SK-N-SH treated with all-trans-retinoic acid at 6 μM for 48 hours (cell line): Measurements from ENCODE around the gene CCDC158.

Experiments
- ATAC-seq: fragments of 200-7000 bp; cut with Tn5 transposase; 3 replicates; pipeline ENCODE4 v1.9.1; 2020; ENCODE audit warnings: mild to moderate bottlenecking, moderate library complexity
- ARNTL ChIP-seq: fragments of 450-650 bp; formaldehyde crosslinking; IDR thresholded peaks from 2 replicates; pipeline ENCODE4 v1.5.0; 2020; ENCODE audit warnings: low read depth, mild to moderate bottlenecking, moderate library complexity, borderline replicate concordance
- BACH2 ChIP-seq: fragments of 250-450 bp; sonication (Bioruptor Pico); IDR thresholded peaks from 2 replicates; pipeline ENCODE4 v1.9.0; 2021; ENCODE audit warnings: mild to moderate bottlenecking, borderline replicate concordance
- CSDC2 ChIP-seq: fragments of 250-450 bp; sonication (Bioruptor Pico); IDR thresholded peaks from 2 replicates; pipeline ENCODE4 v1.5.0; 2020; ENCODE audit warnings: mild to moderate bottlenecking, moderate library complexity
- CSRNP3 ChIP-seq: fragments of 250-450 bp; sonication (Bioruptor Pico); IDR thresholded peaks from 2 replicates; pipeline ENCODE4 v1.5.1; 2021; ENCODE audit warnings: mild to moderate bottlenecking, moderate library complexity
- ESRRG ChIP-seq: fragments of 250-450 bp; sonication (Bioruptor Pico); IDR thresholded peaks from 2 replicates; pipeline ENCODE4 v1.6.1; 2021; ENCODE audit warnings: mild to moderate bottlenecking
- GLIS3 ChIP-seq: fragments of 250-450 bp; sonication (Bioruptor Pico); IDR thresholded peaks from 2 replicates; pipeline ENCODE4 v1.5.0; 2020; ENCODE audit warnings: mild to moderate bottlenecking, moderate library complexity
- ISL1 ChIP-seq: fragments of 250-450 bp; sonication (Bioruptor Pico); IDR thresholded peaks from 2 replicates; pipeline ENCODE4 v2.1.2; 2022; ENCODE audit warnings: mild to moderate bottlenecking, moderate library complexity
- OSR1 ChIP-seq: fragments of 250-450 bp; sonication (Bioruptor Pico); IDR thresholded peaks from 2 replicates; pipeline ENCODE4 v1.8.0; 2022; ENCODE audit warnings: moderate library complexity, mild to moderate bottlenecking, inconsistent platforms
- POU6F1 ChIP-seq: fragments of 250-450 bp; sonication (Bioruptor Pico); IDR thresholded peaks from 2 replicates; pipeline ENCODE4 v1.8.0; 2021; ENCODE audit warnings: low read depth, mild to moderate bottlenecking, moderate library complexity, borderline replicate concordance
- PPARA ChIP-seq: fragments of 250-450 bp; sonication (Bioruptor Pico); IDR thresholded peaks from 2 replicates; pipeline ENCODE4 v1.5.0; 2020; ENCODE audit warnings: mild to moderate bottlenecking, borderline replicate concordance
- RARB ChIP-seq: fragments of 250-450 bp; sonication (Bioruptor Pico); IDR thresholded peaks from 2 replicates; pipeline ENCODE4 v1.8.0; 2021; ENCODE audit warnings: mild to moderate bottlenecking, moderate library complexity
- SNAI2 ChIP-seq: fragments of 250-450 bp; sonication (Bioruptor Pico); IDR thresholded peaks from 2 replicates; pipeline ENCODE4 v1.5.0; 2020; ENCODE audit warnings: mild to moderate bottlenecking, moderate library complexity
- TCF4 ChIP-seq: fragments of 250-450 bp; sonication (Bioruptor Pico); IDR thresholded peaks from 2 replicates; pipeline ENCODE4 v1.8.0; 2021; ENCODE audit warnings: mild to moderate bottlenecking, moderate library complexity, borderline replicate concordance
- TSHZ2 ChIP-seq: fragments of 250-450 bp; sonication (Bioruptor Pico); IDR thresholded peaks from 2 replicates; pipeline ENCODE4 v1.5.0; 2020; ENCODE audit warnings: mild to moderate bottlenecking, moderate library complexity
- ZC3H10 ChIP-seq: fragments of 250-450 bp; sonication (Bioruptor Pico); IDR thresholded peaks from 2 replicates; pipeline ENCODE4 v1.5.1; 2021; ENCODE audit warnings: mild to moderate bottlenecking, moderate library complexity
- ZFP3 ChIP-seq: fragments of 250-450 bp; sonication (Bioruptor Pico); IDR thresholded peaks from 2 replicates; pipeline ENCODE4 v1.5.0; 2020; ENCODE audit warnings: mild to moderate bottlenecking, moderate library complexity
- ZFP30 ChIP-seq: fragments of 450-650 bp; formaldehyde crosslinking; IDR thresholded peaks from 2 replicates; pipeline ENCODE4 v1.5.0; 2022; ENCODE audit warnings: mild to moderate bottlenecking, moderate library complexity
- ZNF565 ChIP-seq: fragments of 450-650 bp; formaldehyde crosslinking; conservative IDR thresholded peaks from 2 replicates; pipeline ENCODE4 v1.5.0; 2020; ENCODE audit warnings: low read depth, mild to moderate bottlenecking, moderate library complexity
- ZNF70 ChIP-seq: fragments of 450-650 bp; formaldehyde crosslinking; IDR thresholded peaks from 2 replicates; pipeline ENCODE4 v1.5.0; 2020; ENCODE audit warnings: mild to moderate bottlenecking, moderate library complexity
- ZNF8 ChIP-seq: fragments of 450-650 bp; formaldehyde crosslinking; IDR thresholded peaks from 2 replicates; pipeline ENCODE4 v1.5.0; 2020; ENCODE audit warnings: mild to moderate bottlenecking, moderate library complexity
- TF ChIP-seq, protein P1 (sequence below): fragments of 250-450 bp; sonication (Bioruptor Pico); IDR thresholded peaks from 2 replicates; pipeline ENCODE4 v1.5.1; 2020; ENCODE audit warnings: low read depth, mild to moderate bottlenecking, moderate library complexity

The CCDC158 gene

DNA sequence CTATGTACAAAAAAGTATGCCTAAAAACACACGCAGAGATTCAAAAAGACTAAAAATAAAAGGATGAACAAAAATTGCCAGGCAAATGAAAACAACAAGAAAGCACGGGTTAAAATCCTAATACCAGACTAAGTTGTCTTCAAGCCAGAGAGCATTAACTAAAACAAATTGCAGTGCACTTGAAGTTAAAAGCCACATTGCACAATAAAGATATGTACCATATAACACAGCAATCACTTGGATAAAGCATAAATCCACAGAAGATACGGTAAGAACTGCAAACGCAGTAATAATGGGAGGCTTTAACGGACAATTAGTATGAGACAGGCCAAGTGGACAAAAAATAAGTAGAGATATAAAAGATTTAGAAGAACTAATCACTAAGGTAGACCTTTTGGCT is 14.9 kb downstream of the CCDC158 start (continued):
- TF ChIP-seq TSHZ2: no peak

DNA sequence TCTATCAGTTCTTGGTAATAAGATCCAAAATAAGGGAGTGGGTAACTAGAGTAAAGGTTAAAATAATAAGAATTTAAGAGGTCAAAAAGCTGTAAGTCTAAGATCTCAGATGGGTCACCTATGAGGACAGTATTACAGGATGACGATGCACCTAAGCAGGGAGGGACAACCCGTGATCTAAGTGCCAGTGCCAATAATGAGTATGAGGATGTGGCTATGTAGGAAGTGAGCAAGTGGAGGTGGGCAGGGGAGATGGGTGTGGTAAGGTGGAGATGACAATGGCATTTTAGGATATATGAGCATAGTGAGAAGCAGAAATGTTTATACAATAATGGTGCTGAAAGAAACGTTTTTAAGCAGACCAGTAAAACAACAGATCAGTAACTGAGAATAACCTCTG is 19.3 kb downstream of the CCDC158 start:
- no peak for ATAC-seq
- no peak for TF ChIP-seq ZC3H10 (CRISPR knock-in tag)
- no peak for TF ChIP-seq ZNF8 (CRISPR knock-in tag)
- TF ChIP-seq ZNF565 (CRISPR knock-in tag): no peak
- TF ChIP-seq TSHZ2: no peak
- no peak for TF ChIP-seq SNAI2 (CRISPR knock-in tag)
- TF ChIP-seq CSDC2 (CRISPR knock-in tag): no peak
- TF ChIP-seq PPARA (CRISPR knock-in tag): no peak
- TF ChIP-seq GLIS3: no peak
- TF ChIP-seq, protein P1, sequence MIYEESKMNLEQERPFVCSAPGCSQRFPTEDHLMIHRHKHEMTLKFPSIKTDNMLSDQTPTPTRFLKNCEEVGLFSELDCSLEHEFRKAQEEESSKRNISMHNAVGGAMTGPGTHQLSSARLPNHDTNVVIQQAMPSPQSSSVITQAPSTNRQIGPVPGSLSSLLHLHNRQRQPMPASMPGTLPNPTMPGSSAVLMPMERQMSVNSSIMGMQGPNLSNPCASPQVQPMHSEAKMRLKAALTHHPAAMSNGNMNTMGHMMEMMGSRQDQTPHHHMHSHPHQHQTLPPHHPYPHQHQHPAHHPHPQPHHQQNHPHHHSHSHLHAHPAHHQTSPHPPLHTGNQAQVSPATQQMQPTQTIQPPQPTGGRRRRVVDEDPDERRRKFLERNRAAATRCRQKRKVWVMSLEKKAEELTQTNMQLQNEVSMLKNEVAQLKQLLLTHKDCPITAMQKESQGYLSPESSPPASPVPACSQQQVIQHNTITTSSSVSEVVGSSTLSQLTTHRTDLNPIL: no peak
- TF ChIP-seq ESRRG (CRISPR knock-in tag): no peak
- TF ChIP-seq ZFP3 (CRISPR knock-in tag): no peak
- no peak for TF ChIP-seq POU6F1
- no peak for TF ChIP-seq ARNTL (CRISPR knock-in tag)
- TF ChIP-seq ZNF70 (CRISPR knock-in tag): no peak
- no peak for TF ChIP-seq RARB (CRISPR knock-in tag)
- no peak for TF ChIP-seq ISL1 (CRISPR knock-in tag)
- TF ChIP-seq BACH2: no peak
- no peak for TF ChIP-seq CSRNP3 (CRISPR knock-in tag)
- no peak for TF ChIP-seq TCF4 (CRISPR knock-in tag)
- TF ChIP-seq OSR1 (CRISPR knock-in tag): no peak

- TF ChIP-seq ZFP30 (CRISPR knock-in tag) (no peak), ZNF8 (CRISPR knock-in tag) (no peak), ZC3H10 (CRISPR knock-in tag) (no peak), POU6F1 (no peak)
- ATAC-seq: no peak
Measured at GRCh38 chr4:76388160-76388908, 32.6 kb downstream of the CCDC158 start.
